ENCODE data around the gene LDB3. TPM values are rescaled to one million over a fixed set of nuclear protein-coding genes. Genes with fewer than 3 reads are reported as not detected.
"Not testable (repeated sequence)": the region's sequence is repeated elsewhere in the genome, so short reads cannot be mapped to it uniquely, and the experiment has no call there.

The LDB3 gene
- total RNA-seq: 0.10 TPM in 1 of 2 replicates, not detected in the other

- H3K27me3 Mint-ChIP-seq (ENCODE audit: insufficient read depth): peaks cover 3% of the 10 kb centered on the region
- no peak within 1 kb of the TSS for H3K27ac Mint-ChIP-seq
- H3K4me3 Mint-ChIP-seq: no peak within 1 kb of the TSS
- no peak for DNase-seq (ENCODE audit: low spot score)
- no peaks in the 10 kb centered on the region for H3K9me3 Mint-ChIP-seq
- intact Hi-C loops (cut with micrococcal nuclease): no loop called here
- no peaks in the 10 kb centered on the region for H3K36me3 Mint-ChIP-seq (ENCODE audit: low read depth)
- no peaks in the 10 kb centered on the region for H3K4me1 Mint-ChIP-seq (ENCODE audit: low read depth)
Observed at GRCh38 chr10:86668297-86669165, at the start of gene LDB3. Gene LDB3 (plus strand): TSS chr10:86668511. CDS start chr10:86668692, 181 bp downstream.

- H3K36me3 Mint-ChIP-seq (ENCODE audit: low read depth): no peaks in the 10 kb centered on the region
- intact Hi-C loops (cut with micrococcal nuclease): no loop called here
- no peak overlapping the region for H3K4me3 Mint-ChIP-seq
- H3K27ac Mint-ChIP-seq: no peak overlapping the region
- H3K9me3 Mint-ChIP-seq: no peaks in the 10 kb centered on the region
- no peaks in the 10 kb centered on the region for H3K4me1 Mint-ChIP-seq (ENCODE audit: low read depth)
- no peak for DNase-seq (ENCODE audit: low spot score)
- peaks cover 32% of the 10 kb centered on the region for H3K27me3 Mint-ChIP-seq (ENCODE audit: insufficient read depth)
Observed at GRCh38 chr10:86628311-86628710, 40.0 kb upstream of the LDB3 start.

GRCh38 chr10:86630079-86630478 lies 38.2 kb upstream of the LDB3 start:
- peaks cover 41% of the 10 kb centered on the region for H3K27me3 Mint-ChIP-seq (ENCODE audit: insufficient read depth)
- no peak for DNase-seq (ENCODE audit: low spot score)
- no peak overlapping the region for H3K27ac Mint-ChIP-seq
- H3K4me3 Mint-ChIP-seq: no peak overlapping the region
- H3K36me3 Mint-ChIP-seq (ENCODE audit: low read depth): no peaks in the 10 kb centered on the region
- no peaks in the 10 kb centered on the region for H3K4me1 Mint-ChIP-seq (ENCODE audit: low read depth)
- no peaks in the 10 kb centered on the region for H3K9me3 Mint-ChIP-seq
- intact Hi-C loops (cut with micrococcal nuclease): no loop called here

- no peak for DNase-seq (ENCODE audit: low spot score)
- Mint-ChIP-seq H3K27ac (no peak overlapping the region), H3K4me3 (no peak overlapping the region), H3K9me3 (no peaks in the 10 kb centered on the region), H3K36me3 (ENCODE audit: low read depth) (no peaks in the 10 kb centered on the region), H3K27me3 (ENCODE audit: insufficient read depth) (peaks cover 46% of the 10 kb centered on the region), H3K4me1 (ENCODE audit: low read depth) (no peaks in the 10 kb centered on the region)
- intact Hi-C loops (cut with micrococcal nuclease): no loop called here
Observed at GRCh38 chr10:86632009-86632800, 36.1 kb upstream of the LDB3 start.

- no peak overlapping the region for H3K4me3 Mint-ChIP-seq
Observed at GRCh38 chr10:86632951-86633350, 35.4 kb upstream of the LDB3 start.

GRCh38 chr10:86635402-86635801 lies 32.9 kb upstream of the LDB3 start:
- intact Hi-C loops (cut with micrococcal nuclease): no loop called here
- DNase-seq (ENCODE audit: low spot score): no peak
- Mint-ChIP-seq H3K4me1 (ENCODE audit: low read depth) (no peaks in the 10 kb centered on the region), H3K9me3 (no peaks in the 10 kb centered on the region), H3K27me3 (ENCODE audit: insufficient read depth) (peaks cover 41% of the 10 kb centered on the region), H3K27ac (no peak overlapping the region), H3K36me3 (ENCODE audit: low read depth) (no peaks in the 10 kb centered on the region), H3K4me3 (no peak overlapping the region)

More at GRCh38 chr10:86632951-86633350, 35.4 kb upstream of the LDB3 start:
- intact Hi-C loops (cut with micrococcal nuclease): no loop called here
- H3K27ac Mint-ChIP-seq: no peak overlapping the region
- no peaks in the 10 kb centered on the region for H3K9me3 Mint-ChIP-seq
- H3K4me1 Mint-ChIP-seq (ENCODE audit: low read depth): no peaks in the 10 kb centered on the region
- H3K36me3 Mint-ChIP-seq (ENCODE audit: low read depth): no peaks in the 10 kb centered on the region
- peaks cover 48% of the 10 kb centered on the region for H3K27me3 Mint-ChIP-seq (ENCODE audit: insufficient read depth)
- DNase-seq (ENCODE audit: low spot score): no peak

- no peak overlapping the region for H3K27ac Mint-ChIP-seq
- peaks cover 1% of the 10 kb centered on the region for H3K9me3 Mint-ChIP-seq
- no peaks in the 10 kb centered on the region for H3K4me1 Mint-ChIP-seq (ENCODE audit: low read depth)
- H3K36me3 Mint-ChIP-seq (ENCODE audit: low read depth): no peaks in the 10 kb centered on the region
- intact Hi-C loops (cut with micrococcal nuclease): no loop called here
- DNase-seq (ENCODE audit: low spot score): no peak
- no peak overlapping the region for H3K4me3 Mint-ChIP-seq
- peaks cover 35% of the 10 kb centered on the region for H3K27me3 Mint-ChIP-seq (ENCODE audit: insufficient read depth)
Observed at GRCh38 chr10:86636311-86636710, 32.0 kb upstream of the LDB3 start.

- Mint-ChIP-seq H3K36me3 (ENCODE audit: low read depth) (peaks cover 2% of the 10 kb centered on the region), H3K4me3 (no peak overlapping the region), H3K4me1 (ENCODE audit: low read depth) (peaks cover 11% of the 10 kb centered on the region), H3K27ac (no peak overlapping the region), H3K9me3 (peaks cover 9% of the 10 kb centered on the region), H3K27me3 (ENCODE audit: insufficient read depth) (peaks cover 19% of the 10 kb centered on the region)
- intact Hi-C loops (cut with micrococcal nuclease): no loop called here
- DNase-seq (ENCODE audit: low spot score): no peak
Observed at GRCh38 chr10:86642021-86642420, 26.3 kb upstream of the LDB3 start.

- H3K27ac Mint-ChIP-seq: no peak overlapping the region
- H3K4me3 Mint-ChIP-seq: no peak overlapping the region
- H3K36me3 Mint-ChIP-seq (ENCODE audit: low read depth): peaks cover 2% of the 10 kb centered on the region
- peaks cover 15% of the 10 kb centered on the region for H3K27me3 Mint-ChIP-seq (ENCODE audit: insufficient read depth)
- peaks cover 11% of the 10 kb centered on the region for H3K4me1 Mint-ChIP-seq (ENCODE audit: low read depth)
- H3K9me3 Mint-ChIP-seq: peaks cover 9% of the 10 kb centered on the region
- intact Hi-C loops (cut with micrococcal nuclease): no loop called here
- no peak for DNase-seq (ENCODE audit: low spot score)
Observed at GRCh38 chr10:86642499-86642898, 25.8 kb upstream of the LDB3 start.

GRCh38 chr10:86644152-86644793 lies 24.0 kb upstream of the LDB3 start:
- no peak for DNase-seq (ENCODE audit: low spot score)
- H3K36me3 Mint-ChIP-seq (ENCODE audit: low read depth): peaks cover 2% of the 10 kb centered on the region
- peaks cover 15% of the 10 kb centered on the region for H3K27me3 Mint-ChIP-seq (ENCODE audit: insufficient read depth)
- intact Hi-C loops (cut with micrococcal nuclease): no loop called here
- H3K9me3 Mint-ChIP-seq: peaks cover 9% of the 10 kb centered on the region
- no peak overlapping the region for H3K4me3 Mint-ChIP-seq
- no peak overlapping the region for H3K27ac Mint-ChIP-seq
- H3K4me1 Mint-ChIP-seq (ENCODE audit: low read depth): peaks cover 11% of the 10 kb centered on the region

- Mint-ChIP-seq H3K9me3 (peaks cover 9% of the 10 kb centered on the region), H3K4me1 (ENCODE audit: low read depth) (peaks cover 11% of the 10 kb centered on the region), H3K27ac (no peak overlapping the region), H3K36me3 (ENCODE audit: low read depth) (peaks cover 2% of the 10 kb centered on the region), H3K4me3 (no peak overlapping the region), H3K27me3 (ENCODE audit: insufficient read depth) (peaks cover 13% of the 10 kb centered on the region)
- intact Hi-C loops (cut with micrococcal nuclease): no loop called here
- no peak for DNase-seq (ENCODE audit: low spot score)
Observed at GRCh38 chr10:86644794-86645445, 23.4 kb upstream of the LDB3 start.

- H3K9me3 Mint-ChIP-seq; DNase-seq (ENCODE audit: low spot score); H3K36me3 Mint-ChIP-seq (ENCODE audit: low read depth); intact Hi-C loops (cut with micrococcal nuclease); H3K4me3 Mint-ChIP-seq; H3K27ac Mint-ChIP-seq: not testable (repeated sequence)
- Mint-ChIP-seq H3K4me1 (ENCODE audit: low read depth) (peaks cover 11% of the 10 kb centered on the region), H3K27me3 (ENCODE audit: insufficient read depth) (peaks cover 10% of the 10 kb centered on the region)
Observed at GRCh38 chr10:86645621-86646165, 22.6 kb upstream of the LDB3 start.
